ENCODE results near the gene TMEM127. TPM values are rescaled to one million over a fixed set of nuclear protein-coding genes. Genes with fewer than 3 reads are reported as not detected.

The TMEM127 gene
- total RNA-seq, 1 experiment from 2014 or later, result 25.3 TPM

- Histone ChIP-seq H3K79me2 (ENCODE audit: insufficient read depth, low read length) (no peaks in the 10 kb centered on the region), H3K27ac (ENCODE audit: low read depth, low read length) (no peak overlapping the region), H3K9ac (ENCODE audit: low read length) (no peak overlapping the region), H4K20me1 (ENCODE audit: insufficient read depth) (no peaks in the 10 kb centered on the region), H2AFZ (ENCODE audit: low read depth, low read length, poor library complexity, severe bottlenecking) (no peak overlapping the region), H3K4me1 (ENCODE audit: control insufficient read depth in 1 of 2, insufficient read depth in 2 of 2, low read length in 2 of 2) (peaks cover 0 to 3% of the 10 kb centered on the region in 2 experiments; a peak in 1 of 4 replicates), H3K9me2 (ENCODE audit: insufficient read depth) (no peaks in the 10 kb centered on the region), H3K27me3 (ENCODE audit: insufficient read depth, low read length) (no peaks in the 10 kb centered on the region), H3K36me3 (ENCODE audit: control insufficient read depth in 1 of 2, insufficient read depth in 2 of 2, low read length in 2 of 2) (no peaks in the 10 kb centered on the region), H3K9me3 (ENCODE audit: control insufficient read depth in 1 of 2, insufficient read depth in 1 of 2, low read depth in 1 of 2, low read length in 2 of 2) (no peaks in the 10 kb centered on the region), H3K4me3 (replicated peaks in 1 of 2; ENCODE audit: low read depth in 1 of 2, low read length in 2 of 2) (no peak overlapping the region), H3K4me2 (ENCODE audit: low read length) (no peak overlapping the region)
- TF ChIP-seq SIN3A (IDR thresholded peaks at IDR 0.05; ENCODE audit: low read depth) (no peak), EGR1 (IDR thresholded peaks at IDR 0.05; ENCODE audit: low read depth) (no peak), EZH2 (IDR thresholded peaks at IDR 0.05) (no peak), REST (IDR thresholded peaks at IDR 0.05; ENCODE audit: low read depth) (no peak), FOSL1 (IDR thresholded peaks at IDR 0.05; ENCODE audit: low read depth) (no peak), POLR2AphosphoS5 (IDR thresholded peaks at IDR 0.05; ENCODE audit: low read depth, low read length) (no peak), RAD21 (IDR thresholded peaks at IDR 0.05; ENCODE audit: low read depth) (no peak)
- DNase-seq (ENCODE audit: low read depth, low spot score), result no peak
- ChIA-PET CTCF (no interaction called here), POLR2A (no interaction called here), RAD21 (ENCODE audit: low non-redundant PET in 1 of 2, low total read pairs in 2 of 2, uncharacterized antibody in 2 of 2, unreplicated experiment in 2 of 2) (no interaction called here)
- no peak for ATAC-seq
- no TSS peak for BruUV-seq (replicated peaks)
- intact Hi-C loops (cut with micrococcal nuclease), result no loop called here
Measured at GRCh38 chr2:96241900-96242611, 23.7 kb downstream of the TMEM127 start.

Measured in HCT116 (cell line).